ENCODE data around the gene HOXD8. TPM values are rescaled to one million over a fixed set of nuclear protein-coding genes. Genes with fewer than 3 reads are reported as not detected.
A peak's percentile ranks its signal among the peaks of the same experiment; 100 is the strongest.

HOXD8 gene
- total RNA-seq, 1 experiment from 2014 or later = 1.9 TPM

GRCh38 chr2:176093145-176093897 is 36.2 kb upstream of the HOXD8 start:
- peaks cover 40% of the 10 kb centered on the region for H3K27me3 ChIP-seq (ENCODE audit: low read length)
- no peaks in the 10 kb centered on the region for H3F3A ChIP-seq (ENCODE audit: low read length, unreplicated experiment)
- H3K79me2 ChIP-seq (ENCODE audit: low read length) = no peaks in the 10 kb centered on the region
- peak overlapping the region; percentile 66 for H3K4me3 ChIP-seq (ENCODE audit: low read length)
- DNase-seq (peak; percentile 25), ATAC-seq (peak; percentile 34)
- ChIA-PET CTCF (interaction anchor here (0.5 kb wide), 1 partner anchor 1700 kb away, joined by 8 read pairs; no protein-coding TSS in a partner anchor), POLR2A (ENCODE audit: unreplicated experiment) (no interaction called here)
- H3K27ac ChIP-seq (ENCODE audit: low read length) = no peak overlapping the region
- H3K36me3 ChIP-seq (ENCODE audit: low read depth, low read length) = no peaks in the 10 kb centered on the region
- H3K9me2 ChIP-seq (replicated peaks; ENCODE audit: low read length) = no peaks in the 10 kb centered on the region
- TF ChIP-seq, protein P1, sequence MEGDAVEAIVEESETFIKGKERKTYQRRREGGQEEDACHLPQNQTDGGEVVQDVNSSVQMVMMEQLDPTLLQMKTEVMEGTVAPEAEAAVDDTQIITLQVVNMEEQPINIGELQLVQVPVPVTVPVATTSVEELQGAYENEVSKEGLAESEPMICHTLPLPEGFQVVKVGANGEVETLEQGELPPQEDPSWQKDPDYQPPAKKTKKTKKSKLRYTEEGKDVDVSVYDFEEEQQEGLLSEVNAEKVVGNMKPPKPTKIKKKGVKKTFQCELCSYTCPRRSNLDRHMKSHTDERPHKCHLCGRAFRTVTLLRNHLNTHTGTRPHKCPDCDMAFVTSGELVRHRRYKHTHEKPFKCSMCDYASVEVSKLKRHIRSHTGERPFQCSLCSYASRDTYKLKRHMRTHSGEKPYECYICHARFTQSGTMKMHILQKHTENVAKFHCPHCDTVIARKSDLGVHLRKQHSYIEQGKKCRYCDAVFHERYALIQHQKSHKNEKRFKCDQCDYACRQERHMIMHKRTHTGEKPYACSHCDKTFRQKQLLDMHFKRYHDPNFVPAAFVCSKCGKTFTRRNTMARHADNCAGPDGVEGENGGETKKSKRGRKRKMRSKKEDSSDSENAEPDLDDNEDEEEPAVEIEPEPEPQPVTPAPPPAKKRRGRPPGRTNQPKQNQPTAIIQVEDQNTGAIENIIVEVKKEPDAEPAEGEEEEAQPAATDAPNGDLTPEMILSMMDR (conservative IDR thresholded peaks at IDR 0.05; ENCODE audit: low read depth, low read length) = peak; percentile 26; the same call in 1 of the 2 replicates
- no peak for TF ChIP-seq EZH2 (IDR thresholded peaks at IDR 0.05; ENCODE audit: low read length, unreplicated experiment)
- peaks cover 5% of the 10 kb centered on the region; the same call in 1 of the 2 replicates for H3K4me1 ChIP-seq (ENCODE audit: insufficient read depth, low read length)
- intact Hi-C loops (cut with micrococcal nuclease) = loop anchor here (10.0 kb wide), 1 partner anchor 1059 kb away; no protein-coding TSS in a partner anchor
- no peaks in the 10 kb centered on the region for H3K9me3 ChIP-seq (ENCODE audit: low read length)
- H2AFZ ChIP-seq (ENCODE audit: low read length) = peak overlapping the region; percentile 78
- no peak overlapping the region for H3K9ac ChIP-seq (ENCODE audit: low read length)
- no peaks in the 10 kb centered on the region for H4K20me1 ChIP-seq (ENCODE audit: low read length)
- peak overlapping the region; percentile 84 for H3K4me2 ChIP-seq (ENCODE audit: low read length)
- no TSS peak for BruUV-seq (replicated peaks)

DNA sequence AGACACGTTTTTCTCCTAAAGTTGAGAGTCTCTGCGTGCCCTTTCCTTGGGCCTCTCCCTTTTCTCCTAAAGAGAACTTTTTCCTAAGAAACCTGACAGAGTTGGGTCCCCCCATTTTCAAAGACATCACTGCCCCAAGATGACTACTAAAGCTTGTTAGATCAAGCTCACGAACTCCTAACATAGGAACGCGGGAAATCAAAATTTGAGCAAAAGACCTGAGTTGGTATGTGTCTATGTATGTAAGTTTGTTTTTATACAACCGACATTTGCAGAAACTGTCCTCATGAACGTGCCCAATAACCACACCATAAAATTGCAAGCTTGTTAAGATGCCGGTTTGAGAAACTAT is 35.6 kb upstream of the HOXD8 start:
- intact Hi-C loops (cut with micrococcal nuclease) = loop anchor here (10.0 kb wide), 1 partner anchor 1059 kb away; no protein-coding TSS in a partner anchor
- H3K9me3 ChIP-seq (ENCODE audit: low read length) = no peaks in the 10 kb centered on the region
- POLR2A ChIA-PET (ENCODE audit: unreplicated experiment) = no interaction called here
- H3K9me2 ChIP-seq (replicated peaks; ENCODE audit: low read length) = no peaks in the 10 kb centered on the region
- H3K9ac ChIP-seq (ENCODE audit: low read length) = no peak overlapping the region
- no peaks in the 10 kb centered on the region for H3K79me2 ChIP-seq (ENCODE audit: low read length)
- peak overlapping the region; percentile 84 for H3K4me2 ChIP-seq (ENCODE audit: low read length)
- peaks cover 5% of the 10 kb centered on the region; the same call in 1 of the 2 replicates for H3K4me1 ChIP-seq (ENCODE audit: insufficient read depth, low read length)
- H3K36me3 ChIP-seq (ENCODE audit: low read depth, low read length) = no peaks in the 10 kb centered on the region
- DNase-seq = no peak
- BruUV-seq (replicated peaks) = no TSS peak
- peak overlapping the region; percentile 66; the same call in 1 of the 2 replicates for H3K4me3 ChIP-seq (ENCODE audit: low read length)
- peaks cover 35% of the 10 kb centered on the region for H3K27me3 ChIP-seq (ENCODE audit: low read length)
- CTCF ChIA-PET = no interaction called here
- TF ChIP-seq EZH2 (IDR thresholded peaks at IDR 0.05; ENCODE audit: low read length, unreplicated experiment) (no peak), EZH2phosphoT487 (IDR thresholded peaks at IDR 0.05; ENCODE audit: borderline replicate concordance, low read length) (no peak)
- TF ChIP-seq, protein P1 (conservative IDR thresholded peaks at IDR 0.05; ENCODE audit: low read depth, low read length) = no peak
- H3F3A ChIP-seq (ENCODE audit: low read length, unreplicated experiment) = no peaks in the 10 kb centered on the region
- H2AFZ ChIP-seq (ENCODE audit: low read length) = no peak overlapping the region
- H3K27ac ChIP-seq (ENCODE audit: low read length) = no peak overlapping the region
- H4K20me1 ChIP-seq (ENCODE audit: low read length) = no peaks in the 10 kb centered on the region
- ATAC-seq = no peak

- no peaks in the 10 kb centered on the region for H3K9me3 ChIP-seq (ENCODE audit: low read length)
- H4K20me1 ChIP-seq (ENCODE audit: low read length) = no peaks in the 10 kb centered on the region
- intact Hi-C loops (cut with micrococcal nuclease) = loop anchor here (10.0 kb wide), 1 partner anchor 1060 kb away; no protein-coding TSS in a partner anchor
- H3K79me2 ChIP-seq (ENCODE audit: low read length) = no peaks in the 10 kb centered on the region
- ChIA-PET POLR2A (ENCODE audit: unreplicated experiment) (no interaction called here), CTCF (no interaction called here)
- peaks cover 5% of the 10 kb centered on the region; the same call in 1 of the 2 replicates for H3K4me1 ChIP-seq (ENCODE audit: insufficient read depth, low read length)
- ATAC-seq (no peak), DNase-seq (no peak)
- H2AFZ ChIP-seq (ENCODE audit: low read length) = no peak overlapping the region
- H3K4me2 ChIP-seq (ENCODE audit: low read length) = no peak overlapping the region
- TF ChIP-seq EZH2 (IDR thresholded peaks at IDR 0.05; ENCODE audit: low read length, unreplicated experiment) (no peak), EZH2phosphoT487 (IDR thresholded peaks at IDR 0.05; ENCODE audit: borderline replicate concordance, low read length) (no peak)
- TF ChIP-seq, protein P1 (conservative IDR thresholded peaks at IDR 0.05; ENCODE audit: low read depth, low read length) = no peak
- no peaks in the 10 kb centered on the region for H3K9me2 ChIP-seq (replicated peaks; ENCODE audit: low read length)
- peaks cover 31% of the 10 kb centered on the region for H3K27me3 ChIP-seq (ENCODE audit: low read length)
- no TSS peak for BruUV-seq (replicated peaks)
- H3K27ac ChIP-seq (ENCODE audit: low read length) = no peak overlapping the region
- no peaks in the 10 kb centered on the region for H3F3A ChIP-seq (ENCODE audit: low read length, unreplicated experiment)
- no peak overlapping the region for H3K9ac ChIP-seq (ENCODE audit: low read length)
- H3K36me3 ChIP-seq (ENCODE audit: low read depth, low read length) = no peaks in the 10 kb centered on the region
- no peak overlapping the region for H3K4me3 ChIP-seq (ENCODE audit: low read length)
These were observed 35.2 kb upstream of the HOXD8 start for GRCh38 chr2:176094349-176094748.
